Caco-2 (cell line): ENCODE data around the gene AANAT. TPM values are rescaled to one million over a fixed set of nuclear protein-coding genes. Genes with fewer than 3 reads are reported as not detected.
A peak's percentile ranks its signal among the peaks of the same experiment; 100 is the strongest.

Experiments
- BruUV-seq: library from RNA; stranded (reverse); fragments of 400-500 nt; replicated peaks from 2 replicates; lab custom pipeline; 2021; lab: Mats Ljungman, UMichigan
- CTCF ChIA-PET: fragments of 300-600 bp; sonication (Branson Sonifier 250); formaldehyde crosslinking; loops from one replicate; lab custom pipeline; 2022; ENCODE audit warnings: antibody characterized with exemption; lab: Charles Lee
- POLR2A ChIA-PET: fragments of 300-600 bp; sonication (Branson Sonifier 250); formaldehyde crosslinking; loops from one replicate; lab custom pipeline; 2022; ENCODE audit warnings: antibody characterized with exemption; lab: Charles Lee
- DNase-seq, 2 experiments: peaks; one replicate each; pipeline versions ENCODE4 v3.0.0 to v3.0.0-alpha.2; 2020 to 2022
- H3K27me3 ChIP-seq: replicated peaks from 2 replicates; pipeline ENCODE4 v1.6.0; 2011; ENCODE audit warnings: low read length; ENCODE audit not compliant: control insufficient read depth, insufficient read depth
- H3K36me3 ChIP-seq: 2 replicates; pipeline ENCODE4 v1.5.1; 2011; ENCODE audit warnings: low read length; ENCODE audit not compliant: control insufficient read depth, insufficient read depth
- H3K4me1 ChIP-seq: fragments of 250-450 bp; sonication (Bioruptor Pico); 2 replicates; pipeline ENCODE4 v1.5.1; 2020; ENCODE audit warnings: mild to moderate bottlenecking
- H3K4me3 ChIP-seq: 2 replicates; pipeline ENCODE4 v1.5.1; 2011; ENCODE audit warnings: low read depth, mild to moderate bottlenecking, control low read depth, low read length
- H3K9me3 ChIP-seq: fragments of 250-450 bp; sonication (Bioruptor Pico); 2 replicates; pipeline ENCODE4 v1.5.1; 2020; ENCODE audit warnings: mild to moderate bottlenecking, moderate library complexity
- H3K27ac Mint-ChIP-seq: one replicate; pipeline ENCODE4 v1.8.0; 2022; ENCODE audit warnings: mixed read lengths; ENCODE audit not compliant: unreplicated experiment
- H3K27me3 Mint-ChIP-seq: one replicate; pipeline ENCODE4 v1.8.0; 2022; ENCODE audit warnings: mixed read lengths; ENCODE audit not compliant: insufficient read depth, unreplicated experiment
- H3K36me3 Mint-ChIP-seq: one replicate; pipeline ENCODE4 v1.8.0; 2022; ENCODE audit warnings: mild to moderate bottlenecking, mixed read lengths; ENCODE audit not compliant: insufficient read depth, unreplicated experiment
- H3K4me1 Mint-ChIP-seq: one replicate; pipeline ENCODE4 v1.8.0; 2022; ENCODE audit warnings: low read depth, mixed read lengths; ENCODE audit not compliant: unreplicated experiment
- H3K4me3 Mint-ChIP-seq: one replicate; pipeline ENCODE4 v1.8.0; 2022; ENCODE audit warnings: mild to moderate bottlenecking, moderate library complexity, mixed read lengths; ENCODE audit not compliant: unreplicated experiment
- H3K9me3 Mint-ChIP-seq: one replicate; pipeline ENCODE4 v1.8.0; 2022; ENCODE audit warnings: mixed read lengths; ENCODE audit not compliant: unreplicated experiment
- CTCF ChIP-seq, 2 experiments: fragments of 200-600 bp in 1 of 2; IDR thresholded peaks; 1 replicate in 1 of 2; 2 replicates in 1 of 2; pipeline versions ENCODE4 v1.5.1 to v1.8.0; 2011 to 2022; ENCODE audit warnings: antibody characterized with exemption in 1 of 2, control low read depth in 1 of 2, inconsistent platforms in 1 of 2, low read depth in 1 of 2, low read length in 1 of 2, mild to moderate bottlenecking in 1 of 2, moderate library complexity in 1 of 2; ENCODE audit not compliant: insufficient read depth in 1 of 2, severe bottlenecking in 1 of 2, unreplicated experiment in 1 of 2
- intact Hi-C: fragments of 100-400 bp; cut with micrococcal nuclease; formaldehyde crosslinking; loops from one replicate; pipeline ENCODE4 v1.10.0; 2022; ENCODE audit not compliant: unreplicated experiment
- total RNA-seq: library from RNA; stranded (reverse); gene quantifications from 2 replicates; pipeline ENCODE4 v1.2.3, GENCODE V29; 2022

Gene AANAT
- total RNA-seq, 1 experiment from 2014 or later: not detected

- ChIA-PET CTCF (interaction anchor here (0.6 to 2.9 kb wide), 6 partner anchors 11 to 471 kb away, joined by 3 to 11 read pairs (median 3); partner anchors contain the start of gene RHBDF2), POLR2A (no interaction called here)
- Mint-ChIP-seq H3K27ac (peak overlapping the region; percentile 35), H3K36me3 (peaks cover 16% of the 10 kb centered on the region), H3K27me3 (no peaks in the 10 kb centered on the region), H3K9me3 (no peaks in the 10 kb centered on the region), H3K4me1 (no peaks in the 10 kb centered on the region), H3K4me3 (no peak overlapping the region)
- 0 out of 2 replicates have a peak, but pooled peaks cover 5% of the 10 kb centered on the region for H3K4me1 ChIP-seq
- no peaks in the 10 kb centered on the region for H3K9me3 ChIP-seq
- no peak overlapping the region for H3K4me3 ChIP-seq
- no peak for TF ChIP-seq CTCF (IDR thresholded peaks at IDR 0.05; ENCODE audit: insufficient read depth in 1 of 2, low read depth in 1 of 2, low read length in 1 of 2, severe bottlenecking in 1 of 2, unreplicated experiment in 1 of 2)
- no peaks in the 10 kb centered on the region for H3K36me3 ChIP-seq
- H3K27me3 ChIP-seq: no peaks in the 10 kb centered on the region
- intact Hi-C loops: no loop called here
- DNase-seq: no peak
- no TSS peak for BruUV-seq
These were observed 618 bp downstream of the AANAT start for GRCh38 chr17:76467809-76468633.

GRCh38 chr17:76468634-76469010 lies 1.2 kb downstream of the AANAT start:
- no peak for DNase-seq
- POLR2A ChIA-PET: no interaction called here
- TF ChIP-seq CTCF (IDR thresholded peaks at IDR 0.05; ENCODE audit: insufficient read depth in 1 of 2, low read depth in 1 of 2, low read length in 1 of 2, severe bottlenecking in 1 of 2, unreplicated experiment in 1 of 2): no peak
- intact Hi-C loops: no loop called here
- Mint-ChIP-seq H3K27me3 (no peaks in the 10 kb centered on the region), H3K9me3 (no peaks in the 10 kb centered on the region), H3K4me3 (no peak overlapping the region), H3K27ac (no peak overlapping the region), H3K4me1 (no peaks in the 10 kb centered on the region), H3K36me3 (peaks cover 16% of the 10 kb centered on the region)
- H3K9me3 ChIP-seq: no peaks in the 10 kb centered on the region
- H3K27me3 ChIP-seq: no peaks in the 10 kb centered on the region
- H3K36me3 ChIP-seq: no peaks in the 10 kb centered on the region
- H3K4me1 ChIP-seq: 0 out of 2 replicates have a peak, but pooled peaks cover 5% of the 10 kb centered on the region
- no TSS peak for BruUV-seq
- no peak overlapping the region for H3K4me3 ChIP-seq
- CTCF ChIA-PET: interaction anchor here (2.9 kb wide), 1 partner anchor 39 kb away, joined by 11 read pairs; no protein-coding TSS in a partner anchor

- Mint-ChIP-seq H3K9me3 (no peaks in the 10 kb centered on the region), H3K4me1 (no peaks in the 10 kb centered on the region), H3K4me3 (no peak overlapping the region), H3K36me3 (peaks cover 16% of the 10 kb centered on the region), H3K27ac (no peak overlapping the region), H3K27me3 (no peaks in the 10 kb centered on the region)
- Histone ChIP-seq H3K4me1 (0 out of 2 replicates have a peak, but pooled peaks cover 5% of the 10 kb centered on the region), H3K36me3 (no peaks in the 10 kb centered on the region), H3K9me3 (no peaks in the 10 kb centered on the region), H3K27me3 (no peaks in the 10 kb centered on the region), H3K4me3 (no peak overlapping the region)
- TF ChIP-seq CTCF (IDR thresholded peaks at IDR 0.05; ENCODE audit: insufficient read depth in 1 of 2, low read depth in 1 of 2, low read length in 1 of 2, severe bottlenecking in 1 of 2, unreplicated experiment in 1 of 2): no peak
- no peak for DNase-seq
- ChIA-PET POLR2A (interaction anchor here (0.6 kb wide), 1 partner anchor 18 kb away, joined by 8 read pairs; no protein-coding TSS in a partner anchor), CTCF (interaction anchor here (2.9 kb wide), 1 partner anchor 38 kb away, joined by 11 read pairs; no protein-coding TSS in a partner anchor)
- intact Hi-C loops: no loop called here
- BruUV-seq: no TSS peak
These were observed 1.9 kb downstream of the AANAT start for GRCh38 chr17:76469076-76469990.
